Thoracic aorta (tissue), 2 donors: ENCODE data around the gene C22orf23. TPM values are rescaled to one million over a fixed set of nuclear protein-coding genes. Genes with fewer than 3 reads are reported as not detected.

Source experiments
- ATAC-seq: fragments of 150-250 bp; one replicate; pipeline ENCODE4 v1.8.0; 2017; ENCODE audit warnings: low read depth; ENCODE audit not compliant: insufficient number of reproducible peaks, low FRiP score
- DNase-seq: peaks from one replicate; pipeline ENCODE4 v3.0.0-alpha.2; 2020; ENCODE audit warnings: low spot score
- H3K27ac ChIP-seq, 2 donors: fragments of 200-600 bp; sonication (generic); 1 replicate in 1 of 2; 2 replicates in 1 of 2; pipeline ENCODE4 v1.5.1; 2016; ENCODE audit warnings: mild to moderate bottlenecking in 2 of 2, moderate library complexity in 2 of 2
- H3K27me3 ChIP-seq: fragments of 200-600 bp; sonication (generic); replicated peaks from 2 replicates; pipeline ENCODE4 v1.6.0; 2016; ENCODE audit warnings: mild to moderate bottlenecking; ENCODE audit not compliant: insufficient read depth
- H3K36me3 ChIP-seq: fragments of 200-600 bp; sonication (generic); one replicate; pipeline ENCODE4 v1.5.1; 2016
- H3K4me1 ChIP-seq, 2 donors: fragments of 200-600 bp; sonication (generic); 1 replicate in 1 of 2; 2 replicates in 1 of 2; pipeline versions ENCODE4 v1.5.1 to v1.6.0; 2016; ENCODE audit warnings: low read depth in 2 of 2, mild to moderate bottlenecking in 1 of 2; ENCODE audit not compliant: control insufficient read depth in 1 of 2
- H3K4me3 ChIP-seq: fragments of 200-600 bp; sonication (generic); 2 replicates; pipeline ENCODE4 v1.5.1; 2016; ENCODE audit warnings: mild to moderate bottlenecking
- H3K9me3 ChIP-seq: fragments of 200-600 bp; sonication (generic); 2 replicates; pipeline ENCODE4 v1.5.1; 2016
- total RNA-seq, 2 donors: library from RNA; depleted of rRNA; stranded (reverse); fragments of >200 nt; gene quantifications; one replicate each; pipeline versions ENCODE4 v1.1.0 to v1.2.3, GENCODE V29; 2016
- TF ChIP-seq, protein P1 (sequence below): fragments of 200-600 bp; sonication (generic); IDR thresholded peaks from one replicate; pipeline ENCODE4 v1.5.1; 2019; ENCODE audit warnings: antibody characterized with exemption

C22orf23 gene
- total RNA-seq, 2 donors from 2014 or later, result not detected

DNA sequence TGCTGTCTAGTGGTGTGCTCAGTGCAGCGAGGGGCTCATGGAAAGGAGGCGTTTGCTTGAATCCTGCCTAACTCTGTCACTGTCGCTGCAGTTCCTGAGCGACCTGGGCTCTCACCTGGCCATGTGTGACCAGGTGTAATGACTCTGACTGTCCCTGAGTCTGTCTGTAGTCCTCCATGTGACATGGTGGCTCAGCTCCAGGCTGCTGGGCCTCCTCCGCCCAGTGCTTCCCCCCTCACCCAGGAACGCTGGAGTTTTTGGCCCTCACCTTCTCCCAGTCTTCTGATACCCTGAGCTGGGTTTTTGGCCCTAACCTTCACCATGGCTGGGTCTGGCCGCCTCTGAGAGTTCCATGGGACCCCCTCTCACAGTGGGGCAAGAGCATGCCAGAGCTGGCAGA, 27.0 kb downstream of the C22orf23 start:
- TF ChIP-seq, protein P1, sequence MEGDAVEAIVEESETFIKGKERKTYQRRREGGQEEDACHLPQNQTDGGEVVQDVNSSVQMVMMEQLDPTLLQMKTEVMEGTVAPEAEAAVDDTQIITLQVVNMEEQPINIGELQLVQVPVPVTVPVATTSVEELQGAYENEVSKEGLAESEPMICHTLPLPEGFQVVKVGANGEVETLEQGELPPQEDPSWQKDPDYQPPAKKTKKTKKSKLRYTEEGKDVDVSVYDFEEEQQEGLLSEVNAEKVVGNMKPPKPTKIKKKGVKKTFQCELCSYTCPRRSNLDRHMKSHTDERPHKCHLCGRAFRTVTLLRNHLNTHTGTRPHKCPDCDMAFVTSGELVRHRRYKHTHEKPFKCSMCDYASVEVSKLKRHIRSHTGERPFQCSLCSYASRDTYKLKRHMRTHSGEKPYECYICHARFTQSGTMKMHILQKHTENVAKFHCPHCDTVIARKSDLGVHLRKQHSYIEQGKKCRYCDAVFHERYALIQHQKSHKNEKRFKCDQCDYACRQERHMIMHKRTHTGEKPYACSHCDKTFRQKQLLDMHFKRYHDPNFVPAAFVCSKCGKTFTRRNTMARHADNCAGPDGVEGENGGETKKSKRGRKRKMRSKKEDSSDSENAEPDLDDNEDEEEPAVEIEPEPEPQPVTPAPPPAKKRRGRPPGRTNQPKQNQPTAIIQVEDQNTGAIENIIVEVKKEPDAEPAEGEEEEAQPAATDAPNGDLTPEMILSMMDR, result no peak
- Histone ChIP-seq H3K4me1 (no peaks in the 10 kb centered on the region), H3K27me3 (no peaks in the 10 kb centered on the region), H3K4me3 (no peak overlapping the region), H3K27ac (no peak overlapping the region), H3K9me3 (no peaks in the 10 kb centered on the region), H3K36me3 (peaks cover 48% of the 10 kb centered on the region)
- DNase-seq (no peak), ATAC-seq (no peak)

DNA sequence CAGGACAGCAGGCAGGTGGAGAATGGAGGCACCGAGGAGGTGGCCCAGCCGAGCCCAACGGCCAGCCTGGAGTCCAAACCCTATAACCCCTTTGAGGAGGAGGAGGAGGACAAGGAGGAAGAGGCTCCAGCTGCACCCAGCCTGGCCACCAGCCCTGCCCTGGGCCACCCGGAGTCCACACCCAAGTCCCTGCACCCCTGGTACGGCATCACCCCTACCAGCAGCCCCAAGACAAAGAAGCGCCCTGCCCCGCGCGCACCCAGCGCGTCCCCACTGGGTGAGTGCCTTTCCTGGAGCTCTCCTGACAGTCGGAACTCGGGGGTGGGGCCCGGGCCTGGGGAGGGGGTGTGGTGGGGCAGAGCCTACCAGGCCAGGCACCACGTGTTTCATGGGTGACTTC, 27.6 kb downstream of the C22orf23 start:
- Histone ChIP-seq H3K4me1 (no peaks in the 10 kb centered on the region), H3K27me3 (no peaks in the 10 kb centered on the region), H3K4me3 (no peak overlapping the region), H3K36me3 (peaks cover 48% of the 10 kb centered on the region), H3K27ac (no peak overlapping the region), H3K9me3 (no peaks in the 10 kb centered on the region)
- ATAC-seq, result no peak
- TF ChIP-seq, protein P1, result no peak
- DNase-seq, result no peak

DNA sequence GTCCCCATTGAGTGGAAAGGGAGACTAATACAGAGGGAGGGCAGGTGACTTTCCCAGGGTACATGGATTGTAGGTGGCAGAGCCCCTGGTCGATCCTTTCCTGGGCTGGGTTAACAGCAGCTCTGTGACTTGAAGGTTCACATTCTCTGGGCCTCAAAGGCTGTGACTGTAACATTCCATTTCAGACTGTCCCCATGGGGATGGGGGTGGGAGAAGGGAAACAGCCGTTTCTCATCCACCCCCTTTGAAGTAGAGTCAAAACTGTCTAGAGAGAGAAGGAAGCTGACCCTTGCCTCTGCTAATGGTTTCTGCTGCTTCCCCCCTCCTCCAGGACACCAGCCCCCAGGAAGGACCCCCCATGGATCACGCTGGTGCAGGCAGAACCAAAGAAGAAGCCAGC, 28.1 kb downstream of the C22orf23 start:
- DNase-seq (no peak), ATAC-seq (no peak)
- TF ChIP-seq, protein P1, result no peak
- Histone ChIP-seq H3K27me3 (no peaks in the 10 kb centered on the region), H3K27ac (no peak overlapping the region), H3K4me1 (no peaks in the 10 kb centered on the region), H3K9me3 (no peaks in the 10 kb centered on the region), H3K4me3 (no peak overlapping the region), H3K36me3 (peaks cover 48% of the 10 kb centered on the region)

DNA sequence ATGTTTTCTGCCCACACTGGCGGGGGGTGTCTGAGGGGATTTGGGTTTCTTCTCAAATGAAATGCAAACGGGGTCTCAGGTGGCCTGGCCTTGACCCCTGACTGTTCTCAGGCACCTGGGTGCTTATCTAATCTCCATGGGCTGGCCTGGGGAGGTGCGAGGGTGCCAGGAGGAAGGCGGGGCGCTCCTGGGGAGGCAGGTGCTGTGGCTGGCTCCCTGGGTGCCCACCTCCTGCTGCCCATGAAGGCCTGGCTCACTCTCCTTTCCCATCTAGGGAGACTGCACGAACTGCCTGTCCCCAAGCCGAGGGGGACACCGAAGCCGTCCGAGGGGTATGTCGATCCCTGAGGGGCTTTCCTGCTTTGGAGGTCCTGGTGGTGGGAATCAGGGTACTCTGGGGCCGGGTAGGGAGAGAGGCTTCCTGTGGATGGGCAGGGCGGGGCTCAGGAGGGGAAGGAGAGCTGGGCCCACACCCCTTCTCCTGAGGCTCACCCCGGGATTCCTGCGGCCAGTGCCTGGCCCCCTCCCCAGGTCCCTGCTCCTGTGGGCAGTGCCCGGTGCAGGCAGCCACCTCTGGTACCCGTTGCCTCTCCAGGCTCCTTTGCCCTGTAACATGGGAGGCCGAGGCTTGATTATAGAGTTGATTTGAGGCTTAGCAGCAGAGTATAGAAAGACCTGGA, 28.9 kb downstream of the C22orf23 start:
- peaks cover 55% of the 10 kb centered on the region for H3K36me3 ChIP-seq
- H3K27me3 ChIP-seq, result no peaks in the 10 kb centered on the region
- DNase-seq (no peak), ATAC-seq (no peak)
- no peak overlapping the region for H3K27ac ChIP-seq
- H3K9me3 ChIP-seq, result no peaks in the 10 kb centered on the region
- TF ChIP-seq, protein P1, result no peak
- H3K4me1 ChIP-seq, result no peaks in the 10 kb centered on the region
- H3K4me3 ChIP-seq, result no peak overlapping the region

DNA sequence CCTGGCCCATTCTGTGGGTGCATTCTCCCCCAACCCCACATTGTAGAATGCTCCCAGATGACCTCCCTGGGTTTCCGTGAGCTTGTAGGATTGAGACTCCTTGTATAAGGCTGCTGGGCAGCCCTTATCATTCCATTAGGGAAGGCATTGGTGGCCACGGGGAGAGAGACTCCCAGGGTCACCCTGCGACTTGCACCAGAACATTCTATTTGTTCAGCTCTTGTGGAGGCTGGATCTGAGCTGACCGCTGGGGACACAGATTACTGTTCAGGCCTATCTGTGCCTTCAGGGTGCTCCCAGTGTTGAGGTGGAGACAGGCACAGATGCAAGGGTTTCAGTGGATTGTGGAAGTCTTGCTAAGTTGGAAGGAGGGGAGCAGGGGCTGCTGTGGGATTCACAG, 29.5 kb downstream of the C22orf23 start:
- Histone ChIP-seq H3K4me3 (no peak overlapping the region), H3K27me3 (no peaks in the 10 kb centered on the region), H3K9me3 (no peaks in the 10 kb centered on the region), H3K27ac (no peak overlapping the region), H3K36me3 (peaks cover 59% of the 10 kb centered on the region), H3K4me1 (no peaks in the 10 kb centered on the region)
- DNase-seq (no peak), ATAC-seq (no peak)
- TF ChIP-seq, protein P1, result no peak
